Measurements from ENCODE around the gene KRT17. TPM values are rescaled to one million over a fixed set of nuclear protein-coding genes. Genes with fewer than 3 reads are reported as not detected.

The KRT17 gene
- not detected for polyA plus RNA-seq

GRCh38 chr17:41624208-41625101 lies at the start of gene KRT17:
TSS of gene KRT17 (minus strand) at chr17:41624575. CDS start at chr17:41624509, 66 bp downstream.
- H3K27ac Mint-ChIP-seq = no peak within 1 kb of the TSS
- DNase-seq = no peak
- H3K4me3 Mint-ChIP-seq = no peak within 1 kb of the TSS

DNA sequence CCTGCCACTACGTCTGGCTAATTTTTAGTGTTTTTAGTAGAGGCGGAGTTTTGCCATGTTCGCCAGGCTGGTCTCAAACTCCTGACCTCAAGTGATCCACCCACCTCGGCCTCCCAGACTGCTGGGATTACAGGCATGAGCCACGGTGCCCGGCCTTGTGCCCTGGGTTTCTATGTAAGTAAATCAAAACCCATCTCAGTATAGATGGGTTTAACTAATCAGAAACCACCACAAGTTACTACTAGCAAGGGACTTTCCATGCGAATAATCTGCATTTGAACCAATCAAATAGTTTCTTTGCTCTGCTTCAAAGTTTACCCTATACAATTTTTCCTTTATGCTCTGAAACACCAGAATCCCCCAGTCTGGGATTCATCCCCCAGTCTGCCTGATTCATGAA lies 47.8 kb upstream of the KRT17 start:
- no peak for DNase-seq
- H3K36me3 Mint-ChIP-seq = no peaks in the 10 kb centered on the region
- no peak overlapping the region for H3K4me3 Mint-ChIP-seq
- H3K4me1 Mint-ChIP-seq = peaks cover 5 to 6% of the 10 kb centered on the region in 2 donors
- H3K27me3 Mint-ChIP-seq (ENCODE audit: low read depth in 3 of 3) = no peaks in the 10 kb centered on the region
- no peaks in the 10 kb centered on the region for H3K9me3 Mint-ChIP-seq
- H3K27ac Mint-ChIP-seq = no peak overlapping the region

More at GRCh38 chr17:41624208-41625101, at the start of gene KRT17:
- no peaks in the 10 kb centered on the region for H3K9me3 Mint-ChIP-seq
- no peaks in the 10 kb centered on the region for H3K4me1 Mint-ChIP-seq
- H3K36me3 Mint-ChIP-seq = no peaks in the 10 kb centered on the region
- no peaks in the 10 kb centered on the region for H3K27me3 Mint-ChIP-seq (ENCODE audit: low read depth in 3 of 3)

- H3K9me3 Mint-ChIP-seq = no peaks in the 10 kb centered on the region
- no peaks in the 10 kb centered on the region for H3K36me3 Mint-ChIP-seq
Observed at GRCh38 chr17:41667280-41668041, 43.1 kb upstream of the KRT17 start.

GRCh38 chr17:41666708-41667279 lies 42.4 kb upstream of the KRT17 start:
- Mint-ChIP-seq H3K27ac (peak overlapping the region; percentile 97 to 99 (median 98)), H3K4me3 (peak overlapping the region; percentile 86 to 97 (median 93)), H3K9me3 (no peaks in the 10 kb centered on the region), H3K4me1 (peaks cover 21 to 22% of the 10 kb centered on the region in 2 donors), H3K36me3 (no peaks in the 10 kb centered on the region), H3K27me3 (ENCODE audit: low read depth in 3 of 3) (peaks cover 8 to 12% (median 9%) of the 10 kb centered on the region in 3 donors)
- DNase-seq = peak; percentile 79 to 81 (median 81)

More at GRCh38 chr17:41667280-41668041, 43.1 kb upstream of the KRT17 start:
- DNase-seq = no peak
- peak overlapping the region; percentile 97 to 99 (median 98) for H3K27ac Mint-ChIP-seq
- H3K4me1 Mint-ChIP-seq = peaks cover 21 to 22% of the 10 kb centered on the region in 2 donors
- H3K27me3 Mint-ChIP-seq (ENCODE audit: low read depth in 3 of 3) = peaks cover 8 to 12% (median 9%) of the 10 kb centered on the region in 3 donors
- H3K4me3 Mint-ChIP-seq = peak overlapping the region; percentile 3 to 97 (median 90)

DNA sequence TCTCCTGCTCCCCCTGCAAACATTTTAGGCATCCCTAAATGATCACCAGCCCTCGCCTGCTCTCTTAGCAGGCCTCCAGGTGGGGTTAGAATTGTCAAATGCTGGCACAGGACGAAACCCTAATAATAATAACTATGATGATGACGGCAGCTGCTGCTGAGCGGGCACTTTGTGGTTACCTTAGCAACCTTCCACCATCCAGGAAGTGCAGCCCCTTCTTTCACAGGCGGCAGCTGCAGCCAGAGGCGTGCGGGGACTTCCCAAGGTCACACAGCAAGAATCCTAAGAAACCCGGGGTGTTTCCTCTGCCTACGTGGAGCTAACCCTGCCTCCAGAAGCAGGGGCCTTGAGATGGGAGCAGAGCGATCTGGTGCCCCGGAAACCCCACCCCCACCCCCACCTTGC lies 41.9 kb upstream of the KRT17 start:
- no peaks in the 10 kb centered on the region for H3K36me3 Mint-ChIP-seq
- H3K27ac Mint-ChIP-seq = peak overlapping the region; percentile 97 to 99 (median 98)
- peaks cover 8 to 12% (median 9%) of the 10 kb centered on the region in 3 donors for H3K27me3 Mint-ChIP-seq (ENCODE audit: low read depth in 3 of 3)
- H3K9me3 Mint-ChIP-seq = no peaks in the 10 kb centered on the region
- DNase-seq = peak; percentile 74 to 76 (median 75)
- peak overlapping the region; percentile 86 to 97 (median 93) for H3K4me3 Mint-ChIP-seq
- H3K4me1 Mint-ChIP-seq = peaks cover 21 to 22% of the 10 kb centered on the region in 2 donors

GRCh38 chr17:41665566-41666236 lies 41.3 kb upstream of the KRT17 start:
- peaks cover 8 to 12% (median 9%) of the 10 kb centered on the region in 3 donors for H3K27me3 Mint-ChIP-seq (ENCODE audit: low read depth in 3 of 3)
- H3K36me3 Mint-ChIP-seq = no peaks in the 10 kb centered on the region
- DNase-seq = peak; percentile 87 to 90 (median 90)
- peak overlapping the region; percentile 86 to 97 (median 93) for H3K4me3 Mint-ChIP-seq
- peaks cover 21 to 22% of the 10 kb centered on the region in 2 donors for H3K4me1 Mint-ChIP-seq
- H3K9me3 Mint-ChIP-seq = no peaks in the 10 kb centered on the region
- H3K27ac Mint-ChIP-seq = peak overlapping the region; percentile 97 to 99 (median 98)

- Mint-ChIP-seq H3K9me3 (no peaks in the 10 kb centered on the region), H3K27ac (peak overlapping the region; percentile 59 to 99 (median 92)), H3K4me1 (peaks cover 21 to 22% of the 10 kb centered on the region in 2 donors), H3K36me3 (no peaks in the 10 kb centered on the region), H3K27me3 (ENCODE audit: low read depth in 3 of 3) (peaks cover 8 to 13% (median 9%) of the 10 kb centered on the region in 3 donors), H3K4me3 (peak overlapping the region; percentile 86 to 97 (median 93))
- DNase-seq = no peak
Observed at GRCh38 chr17:41664587-41665565, 40.5 kb upstream of the KRT17 start.

- no peak for DNase-seq
- no peaks in the 10 kb centered on the region for H3K36me3 Mint-ChIP-seq
Observed at GRCh38 chr17:41664172-41664457, 39.7 kb upstream of the KRT17 start.

GRCh38 chr17:41663451-41664171 lies 39.2 kb upstream of the KRT17 start:
- Mint-ChIP-seq H3K27me3 (ENCODE audit: low read depth in 3 of 3) (peaks cover 8 to 15% (median 9%) of the 10 kb centered on the region in 3 donors), H3K27ac (peak overlapping the region in 3 of 6 donors; percentile 46 to 69 (median 63)), H3K36me3 (no peaks in the 10 kb centered on the region), H3K9me3 (no peaks in the 10 kb centered on the region), H3K4me3 (no peak overlapping the region), H3K4me1 (peaks cover 21 to 22% of the 10 kb centered on the region in 2 donors)
- no peak for DNase-seq

More at GRCh38 chr17:41664172-41664457, 39.7 kb upstream of the KRT17 start:
- peaks cover 21 to 22% of the 10 kb centered on the region in 2 donors for H3K4me1 Mint-ChIP-seq
- H3K27me3 Mint-ChIP-seq (ENCODE audit: low read depth in 3 of 3) = peaks cover 8 to 15% (median 9%) of the 10 kb centered on the region in 3 donors
- peak overlapping the region in 1 of 5 donors; percentile 43 for H3K4me3 Mint-ChIP-seq
- H3K9me3 Mint-ChIP-seq = no peaks in the 10 kb centered on the region
- peak overlapping the region in 1 of 6 donors; percentile 7 for H3K27ac Mint-ChIP-seq

DNA sequence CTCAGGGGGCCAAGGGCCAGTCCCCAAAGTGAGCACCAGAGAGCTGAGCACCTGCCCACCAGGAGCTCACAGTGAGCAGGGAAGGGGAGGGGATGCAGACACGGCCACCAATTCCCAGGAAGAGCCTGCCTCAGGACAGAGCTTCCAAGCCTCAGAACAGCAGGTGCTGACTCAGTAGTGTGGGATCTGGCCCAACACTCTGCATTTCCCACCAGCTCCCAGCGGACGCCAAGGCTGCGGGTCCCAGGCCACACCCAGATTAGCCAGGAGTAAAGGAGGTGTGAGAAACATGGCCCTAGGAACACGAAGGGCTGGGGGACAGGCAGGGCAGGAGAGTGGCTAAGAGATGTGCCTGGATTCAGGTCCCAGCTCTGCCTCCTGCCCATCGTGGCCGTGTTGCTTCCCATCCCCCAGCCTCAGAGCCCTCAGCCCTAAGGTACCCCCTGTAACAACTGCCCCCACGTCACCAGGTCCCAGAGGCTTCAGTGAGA lies 35.9 kb upstream of the KRT17 start:
- DNase-seq = no peak
- no peak overlapping the region for H3K27ac Mint-ChIP-seq

DNA sequence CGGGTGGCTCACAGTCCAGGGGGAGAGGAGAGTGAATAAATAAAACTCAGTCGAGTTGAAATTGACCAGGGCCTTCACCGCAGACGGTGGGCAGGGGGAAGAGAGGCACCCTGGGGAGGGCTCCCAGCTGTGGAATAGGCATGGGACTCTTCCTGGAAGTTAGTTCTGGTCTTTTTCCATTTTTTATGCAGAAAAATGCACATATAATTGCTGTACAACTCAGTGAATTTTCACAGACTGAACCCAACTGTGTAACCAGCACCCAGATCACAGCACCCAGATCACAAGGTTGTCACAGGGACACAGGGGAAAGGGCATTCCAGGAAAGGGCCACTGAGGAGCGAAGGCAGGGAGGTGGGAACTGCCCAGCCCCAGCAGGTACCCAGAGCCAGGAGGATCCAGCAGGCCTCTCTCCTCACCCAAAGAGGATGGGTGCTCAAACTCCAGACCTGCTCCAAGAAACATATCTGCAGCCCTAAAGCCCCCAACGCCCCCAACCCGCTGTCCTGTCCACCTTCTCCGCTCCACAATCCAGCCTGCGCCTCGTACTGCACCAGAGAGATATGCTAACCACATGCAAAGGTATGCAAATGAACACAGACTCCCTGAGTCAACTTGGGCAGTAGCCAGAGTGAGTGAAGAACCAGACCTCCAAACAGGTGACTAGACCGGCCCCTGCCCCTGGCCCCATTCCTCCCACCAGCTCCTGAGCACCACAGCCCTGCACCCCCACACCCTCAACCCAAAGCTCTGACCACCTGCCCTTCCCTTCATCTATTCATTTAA lies 35.2 kb upstream of the KRT17 start:
- H3K27me3 Mint-ChIP-seq (ENCODE audit: low read depth in 3 of 3) = peaks cover 0 to 4% (median 3%) of the 10 kb centered on the region in 3 donors
- H3K36me3 Mint-ChIP-seq = no peaks in the 10 kb centered on the region
- DNase-seq = no peak
- H3K4me1 Mint-ChIP-seq = no peaks in the 10 kb centered on the region
- no peak overlapping the region for H3K27ac Mint-ChIP-seq
- no peaks in the 10 kb centered on the region for H3K9me3 Mint-ChIP-seq
- no peak overlapping the region for H3K4me3 Mint-ChIP-seq

More for the DNA sequence above, 35.9 kb upstream of the KRT17 start:
- peaks cover 0 to 6% (median 6%) of the 10 kb centered on the region in 3 donors for H3K27me3 Mint-ChIP-seq (ENCODE audit: low read depth in 3 of 3)
- H3K4me1 Mint-ChIP-seq = peaks cover 0 to 3% of the 10 kb centered on the region in 2 donors
- H3K36me3 Mint-ChIP-seq = no peaks in the 10 kb centered on the region
- no peak overlapping the region for H3K4me3 Mint-ChIP-seq
- no peaks in the 10 kb centered on the region for H3K9me3 Mint-ChIP-seq

All from immature natural killer cell (primary cell).